GM12891 (cell line): Measurements from ENCODE around the gene FHL2.

Experiments used
- DNase-seq: peaks from one replicate; pipeline ENCODE4 v3.0.0; 2011; ENCODE audit warnings: low spot score; ENCODE audit not compliant: insufficient read length
- FAIRE-seq: peaks from 2 replicates; lab custom pipeline; 2011; peaks lifted over from hg19 to GRCh38; lab: Jason Lieb, UNC
- PAX5 ChIP-seq: IDR thresholded peaks from 2 replicates; pipeline ENCODE4 v1.6.1; 2011; ENCODE audit warnings: low read length, moderate library complexity, mild to moderate bottlenecking; ENCODE audit not compliant: insufficient read depth, severe bottlenecking
- POLR2A ChIP-seq: IDR thresholded peaks from 2 replicates; pipeline ENCODE4 v1.6.1; 2011; ENCODE audit warnings: low read depth, low read length, control low read depth
- POLR2AphosphoS5 ChIP-seq: IDR thresholded peaks from 2 replicates; pipeline ENCODE4 v1.6.1; 2011; ENCODE audit warnings: low read depth, low read length, control low read depth
- POU2F2 ChIP-seq: IDR thresholded peaks from 2 replicates; pipeline ENCODE4 v1.6.1; 2011; ENCODE audit warnings: low read depth, mild to moderate bottlenecking, control low read depth, low read length, moderate library complexity
- SPI1 ChIP-seq: IDR thresholded peaks from 2 replicates; pipeline ENCODE4 v1.6.1; 2011; ENCODE audit warnings: low read depth, low read length, control low read depth
- TAF1 ChIP-seq: IDR thresholded peaks from 2 replicates; pipeline ENCODE4 v1.6.1; 2011; ENCODE audit warnings: low read depth, low read length, control low read depth

The FHL2 gene

DNA sequence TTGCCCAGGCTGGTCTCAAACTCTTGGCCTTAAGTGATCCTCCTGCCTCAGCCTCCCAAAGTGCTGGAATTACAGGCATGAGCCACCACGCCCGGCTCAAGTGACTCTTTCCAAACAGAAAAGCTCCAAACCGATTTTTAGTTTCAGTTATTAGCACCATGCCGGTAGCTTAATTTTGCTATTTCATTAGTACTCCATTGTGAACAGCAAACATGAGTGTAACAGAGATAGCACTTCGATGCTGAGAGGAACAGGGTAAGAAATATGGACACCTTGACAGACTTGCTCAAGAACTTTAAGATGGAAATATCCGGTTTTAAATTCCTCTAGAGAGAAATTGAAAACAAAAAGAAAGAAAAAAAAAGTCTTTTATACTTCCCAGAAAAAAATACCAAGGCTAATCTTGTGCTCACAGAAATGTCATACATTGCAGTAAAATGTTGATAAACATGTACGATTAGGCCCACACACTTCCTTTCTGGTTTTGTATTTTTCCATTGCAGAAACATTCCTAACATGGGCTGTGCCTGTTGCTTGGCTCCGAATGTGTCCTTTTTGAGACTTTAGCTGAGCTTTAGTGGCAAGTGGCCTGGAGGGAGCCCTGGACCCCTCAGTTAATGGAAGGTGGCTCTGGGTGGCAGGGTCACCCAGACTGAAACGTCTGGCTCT, 18.3 kb downstream of the FHL2 start:
- FAIRE-seq (no peak), DNase-seq (no peak)
- TF ChIP-seq TAF1 (no peak), POU2F2 (no peak), PAX5 (no peak), SPI1 (no peak), POLR2AphosphoS5 (no peak), POLR2A (no peak)

GRCh38 chr2:105379741-105380186, 19.1 kb downstream of the FHL2 start:
- TF ChIP-seq POLR2AphosphoS5 (no peak), PAX5 (no peak), POU2F2 (no peak), POLR2A (no peak)
- FAIRE-seq (no peak), DNase-seq (no peak)

- no peak for TF ChIP-seq POLR2A
- no peak for TF ChIP-seq TAF1
- no peak for TF ChIP-seq POLR2AphosphoS5
- TF ChIP-seq POU2F2 = no peak
- no peak for TF ChIP-seq SPI1
- TF ChIP-seq PAX5 = no peak
- DNase-seq (no peak), FAIRE-seq (no peak)
Observed at GRCh38 chr2:105378921-105379383, 19.9 kb downstream of the FHL2 start.

DNA sequence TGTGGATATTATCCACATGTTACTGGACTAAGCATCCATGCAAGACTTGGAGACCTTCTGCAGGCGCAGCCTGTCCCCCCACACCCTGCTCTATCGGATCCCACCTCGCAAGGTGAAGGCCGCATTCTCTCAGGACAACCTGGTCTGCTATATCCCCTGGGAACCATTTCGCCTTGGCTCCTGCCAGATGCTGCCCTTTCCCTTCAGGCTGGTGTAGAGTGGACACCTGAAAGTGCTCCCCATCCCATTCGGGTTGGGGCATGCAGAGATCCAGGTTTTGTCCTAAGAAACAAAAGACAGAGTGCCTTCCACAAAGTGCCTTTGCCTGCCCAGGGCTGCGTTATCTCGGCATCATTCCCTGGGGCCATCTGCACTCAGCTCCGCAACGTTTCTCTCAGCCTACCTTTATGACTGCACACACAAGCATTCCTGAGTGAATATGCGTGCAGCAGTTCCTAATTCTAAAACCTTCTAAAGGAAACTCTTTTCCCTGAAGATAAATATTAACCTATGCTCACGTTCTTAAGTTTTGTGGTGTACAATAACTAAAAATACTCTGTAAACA, 20.5 kb downstream of the FHL2 start:
- TF ChIP-seq TAF1 (no peak), POU2F2 (no peak), PAX5 (no peak), POLR2A (no peak), POLR2AphosphoS5 (no peak), SPI1 (no peak)
- DNase-seq (no peak), FAIRE-seq (no peak)

- FAIRE-seq (no peak), DNase-seq (no peak)
- TF ChIP-seq POLR2A = no peak
- no peak for TF ChIP-seq TAF1
- no peak for TF ChIP-seq PAX5
- TF ChIP-seq POU2F2 = no peak
- no peak for TF ChIP-seq SPI1
- TF ChIP-seq POLR2AphosphoS5 = no peak
Observed at GRCh38 chr2:105377871-105378270, 21.0 kb downstream of the FHL2 start.

GRCh38 chr2:105376789-105377240, 22.0 kb downstream of the FHL2 start:
- DNase-seq = no peak
- FAIRE-seq = no peak
- TF ChIP-seq SPI1 = no peak
- TF ChIP-seq POLR2A = no peak
- TF ChIP-seq PAX5 = no peak
- TF ChIP-seq POU2F2 = no peak
- TF ChIP-seq POLR2AphosphoS5 = no peak
- no peak for TF ChIP-seq TAF1

- FAIRE-seq = no peak
- TF ChIP-seq POLR2AphosphoS5 (no peak), POLR2A (no peak), PAX5 (no peak), POU2F2 (no peak), TAF1 (no peak), SPI1 (no peak)
Observed at GRCh38 chr2:105376010-105376409, 22.8 kb downstream of the FHL2 start.

GRCh38 chr2:105375001-105375561, 23.8 kb downstream of the FHL2 start:
- DNase-seq = no peak
- no peak for TF ChIP-seq POLR2AphosphoS5
- TF ChIP-seq POLR2A = no peak
- no peak for TF ChIP-seq TAF1
- no peak for FAIRE-seq

More at GRCh38 chr2:105376010-105376409, 22.8 kb downstream of the FHL2 start:
- no peak for DNase-seq

- FAIRE-seq (no peak), DNase-seq (peak; percentile 21)
- TF ChIP-seq POLR2AphosphoS5 (no peak), POLR2A (peak; percentile 50; the same call in 1 of the 2 replicates)
Observed at GRCh38 chr2:105373895-105374401, 24.9 kb downstream of the FHL2 start.
